Mesenchymal stem cell (in vitro differentiated cells and primary cell): ENCODE results near the gene RNF144A.
A peak's percentile ranks its signal among the peaks of the same experiment; 100 is the strongest.

ENCODE experiments used
- DNase-seq: peaks from one replicate; pipeline ENCODE4 v3.0.0-alpha.2; 2013
- H2AFZ ChIP-seq: one replicate; pipeline ENCODE4 v1.6.1; 2013; ENCODE audit warnings: low read depth, mild to moderate bottlenecking, control low read depth, inconsistent platforms, low read length, moderate library complexity
- H2AK5ac ChIP-seq: 2 replicates; pipeline ENCODE4 v1.6.1; 2013; ENCODE audit warnings: low read length, moderate library complexity, mild to moderate bottlenecking, inconsistent platforms; ENCODE audit not compliant: severe bottlenecking
- H2BK120ac ChIP-seq: one replicate; pipeline ENCODE4 v1.6.1; 2013; ENCODE audit warnings: low read depth, mild to moderate bottlenecking, inconsistent platforms, low read length, moderate library complexity
- H2BK12ac ChIP-seq, 2 experiments: one replicate each; pipeline ENCODE4 v1.6.1; 2013; ENCODE audit warnings: inconsistent platforms in 2 of 2, low read length in 2 of 2, mild to moderate bottlenecking in 2 of 2, moderate library complexity in 2 of 2, control low read depth in 1 of 2
- H2BK15ac ChIP-seq: one replicate; pipeline ENCODE4 v1.6.1; 2013; ENCODE audit warnings: mild to moderate bottlenecking, low read depth, inconsistent platforms; ENCODE audit not compliant: poor library complexity, severe bottlenecking
- H2BK5ac ChIP-seq: 2 replicates; pipeline ENCODE4 v1.6.1; 2013; ENCODE audit warnings: low read depth, mild to moderate bottlenecking, low read length, control low read depth, inconsistent platforms; ENCODE audit not compliant: poor library complexity, severe bottlenecking
- H3K14ac ChIP-seq, 2 experiments: one replicate each; pipeline ENCODE4 v1.6.1; 2013; ENCODE audit warnings: inconsistent platforms in 2 of 2, low read length in 2 of 2, control low read depth in 1 of 2, mild to moderate bottlenecking in 1 of 2, moderate library complexity in 1 of 2
- H3K18ac ChIP-seq, 2 experiments: one replicate each; pipeline ENCODE4 v1.6.1; 2013; ENCODE audit warnings: inconsistent platforms in 2 of 2, low read length in 2 of 2, control low read depth in 1 of 2, low read depth in 1 of 2, mild to moderate bottlenecking in 1 of 2
- H3K23ac ChIP-seq, 2 experiments: one replicate each; pipeline ENCODE4 v1.6.1; 2013; ENCODE audit warnings: inconsistent platforms in 2 of 2, low read length in 2 of 2, mild to moderate bottlenecking in 2 of 2, moderate library complexity in 2 of 2, control low read depth in 1 of 2
- H3K27ac ChIP-seq: 2 replicates; pipeline ENCODE4 v1.5.1; 2013; ENCODE audit warnings: mild to moderate bottlenecking, moderate library complexity, low read length, control low read depth, inconsistent platforms; ENCODE audit not compliant: poor library complexity, severe bottlenecking
- H3K27me3 ChIP-seq, 2 experiments: 2 replicates each; pipeline versions ENCODE4 v1.6.1 to v1.7.0; 2013; ENCODE audit warnings: low read length in 2 of 2, mild to moderate bottlenecking in 2 of 2, moderate library complexity in 2 of 2, control low read depth in 1 of 2, inconsistent platforms in 1 of 2; ENCODE audit not compliant: control insufficient read depth in 1 of 2, insufficient read depth in 1 of 2
- H3K36me3 ChIP-seq, 2 experiments: 2 replicates each; pipeline versions ENCODE4 v1.6.1 to v1.7.0; 2013; ENCODE audit warnings: low read length in 2 of 2, control low read depth in 1 of 2, inconsistent platforms in 1 of 2, low read depth in 1 of 2, mild to moderate bottlenecking in 1 of 2; ENCODE audit not compliant: insufficient read depth in 2 of 2, control insufficient read depth in 1 of 2
- H3K4ac ChIP-seq, 2 experiments: one replicate each; pipeline ENCODE4 v1.6.1; 2013; ENCODE audit warnings: inconsistent platforms in 2 of 2, low read length in 2 of 2, mild to moderate bottlenecking in 2 of 2, moderate library complexity in 2 of 2, control low read depth in 1 of 2, low read depth in 1 of 2
- H3K4me1 ChIP-seq: 2 replicates; pipeline ENCODE4 v1.6.1; 2013; ENCODE audit warnings: low read depth, low read length, control low read depth; ENCODE audit not compliant: control insufficient read depth, insufficient read depth
- H3K4me2 ChIP-seq: 2 replicates; pipeline ENCODE4 v1.6.1; 2013; ENCODE audit warnings: low read length, mild to moderate bottlenecking, inconsistent platforms; ENCODE audit not compliant: poor library complexity, severe bottlenecking
- H3K4me3 ChIP-seq, 2 experiments: 2 replicates each; pipeline versions ENCODE4 v1.5.1 to v1.7.0; 2013; ENCODE audit warnings: low read length in 2 of 2, mild to moderate bottlenecking in 2 of 2, control low read depth in 1 of 2, low read depth in 1 of 2; ENCODE audit not compliant: insufficient read depth in 1 of 2
- H3K79me1 ChIP-seq: replicated peaks from 2 replicates; pipeline ENCODE4 v1.6.1; 2013; ENCODE audit warnings: mild to moderate bottlenecking, control low read depth, low read length, inconsistent platforms; ENCODE audit not compliant: poor library complexity, severe bottlenecking
- H3K9ac ChIP-seq: 2 replicates; pipeline ENCODE4 v1.7.0; 2013; ENCODE audit warnings: mild to moderate bottlenecking, low read length, moderate library complexity
- H3K9me3 ChIP-seq: 2 replicates; pipeline ENCODE4 v1.7.0; 2013; ENCODE audit warnings: mild to moderate bottlenecking, low read length; ENCODE audit not compliant: control insufficient read depth
- H4K8ac ChIP-seq: one replicate; pipeline ENCODE4 v1.6.1; 2013; ENCODE audit warnings: inconsistent platforms, mild to moderate bottlenecking, low read length, moderate library complexity
- H4K91ac ChIP-seq: one replicate; pipeline ENCODE4 v1.6.1; 2013; ENCODE audit warnings: mild to moderate bottlenecking, low read length, inconsistent platforms
- WGBS: methylation state at CpG from one replicate; pipeline ENCODE4 v1.1.7; 2013; ENCODE audit warnings: mixed read lengths; 5-methylcytosine and 5-hydroxymethylcytosine counted together

Gene RNF144A

DNA sequence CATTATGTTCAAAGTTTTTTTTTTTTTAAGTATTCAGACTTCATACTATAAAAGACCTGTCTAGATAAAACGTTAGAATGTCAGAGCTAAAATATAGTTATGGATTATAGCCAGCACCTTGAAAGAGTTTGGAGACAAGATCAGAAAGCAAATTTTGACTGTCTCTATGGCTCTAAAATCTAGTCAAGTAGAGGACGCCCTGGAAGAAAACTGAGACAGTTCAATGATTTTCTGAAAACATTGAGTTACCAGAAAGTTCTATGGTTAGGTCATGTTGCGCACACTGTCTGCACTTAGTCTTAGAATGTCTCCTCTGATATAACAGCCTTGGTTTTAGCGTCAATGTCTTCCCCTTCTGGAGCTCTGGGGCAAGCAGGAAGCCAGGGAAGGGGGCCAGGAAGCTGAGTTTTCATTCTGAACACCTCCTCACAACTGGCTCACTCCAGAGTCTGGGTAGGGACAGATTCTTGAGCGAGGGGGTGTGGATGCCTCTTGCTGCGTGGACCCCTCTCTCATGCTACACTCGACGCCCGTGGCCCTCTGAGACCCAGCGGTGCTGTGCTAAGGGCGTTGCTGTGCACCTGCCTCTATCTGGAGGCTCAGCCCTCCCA is 99.5 kb downstream of the RNF144A start:
- no peak overlapping the region for H4K8ac ChIP-seq
- H4K91ac ChIP-seq: no peak overlapping the region
- H2AFZ ChIP-seq: no peak overlapping the region
- H3K36me3 ChIP-seq: peaks cover 0 to 18% of the 10 kb centered on the region in 2 experiments
- no peak overlapping the region for H3K4me2 ChIP-seq
- 95% methylated on average over 11 of the region's 11 CpGs for WGBS
- H2BK5ac ChIP-seq: no peak overlapping the region
- no peak overlapping the region for H3K9ac ChIP-seq
- no peak overlapping the region for H3K23ac ChIP-seq
- no peak overlapping the region for H3K27ac ChIP-seq
- no peak overlapping the region for H2BK120ac ChIP-seq
- peaks cover 7% of the 10 kb centered on the region for H3K4me1 ChIP-seq
- H3K18ac ChIP-seq: no peak overlapping the region
- no peak for DNase-seq
- no peaks in the 10 kb centered on the region for H3K27me3 ChIP-seq
- no peaks in the 10 kb centered on the region for H3K79me1 ChIP-seq
- no peak overlapping the region for H2BK15ac ChIP-seq
- no peak overlapping the region for H3K14ac ChIP-seq
- H2AK5ac ChIP-seq: no peak overlapping the region
- H3K9me3 ChIP-seq: no peaks in the 10 kb centered on the region
- H3K4me3 ChIP-seq: no peak overlapping the region
- H2BK12ac ChIP-seq: no peak overlapping the region
- H3K4ac ChIP-seq: no peak overlapping the region

DNA sequence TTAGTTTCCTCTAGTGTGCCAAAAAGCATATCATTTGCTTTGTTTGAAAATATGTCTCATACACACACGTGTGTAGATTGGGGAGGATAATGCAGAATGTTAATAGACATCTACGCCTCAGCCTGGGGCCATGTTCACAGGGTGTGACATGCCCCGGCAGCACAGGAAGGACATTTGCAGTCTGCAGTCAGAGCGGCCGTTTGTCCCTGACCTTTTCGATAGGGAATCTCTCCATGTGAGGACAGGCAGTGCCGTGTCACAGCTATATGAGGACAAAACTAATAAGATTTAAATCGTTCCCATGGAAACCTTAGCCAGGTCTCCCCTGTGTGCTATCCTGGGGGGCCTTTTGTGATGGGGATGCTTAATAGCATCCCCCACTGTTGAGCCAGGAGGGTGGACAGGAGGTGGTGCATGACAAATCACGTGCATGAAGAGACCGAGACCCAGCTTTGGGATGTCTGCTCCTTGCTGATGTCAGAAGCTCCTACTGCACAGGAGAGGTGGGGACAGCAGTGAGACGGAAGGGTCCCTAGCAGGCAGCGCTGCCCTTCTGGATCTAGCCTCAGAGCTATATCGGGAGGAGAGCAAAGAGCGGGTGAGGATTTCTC is 100.6 kb downstream of the RNF144A start:
- H3K27me3 ChIP-seq: no peaks in the 10 kb centered on the region
- H2BK15ac ChIP-seq: no peak overlapping the region
- no peak overlapping the region for H3K4me2 ChIP-seq
- no peak overlapping the region for H2AFZ ChIP-seq
- H3K18ac ChIP-seq: no peak overlapping the region
- 92% methylated on average over 14 of the region's 14 CpGs for WGBS
- H2BK12ac ChIP-seq: no peak overlapping the region
- no peaks in the 10 kb centered on the region for H3K79me1 ChIP-seq
- no peak overlapping the region for H2BK120ac ChIP-seq
- no peak overlapping the region for H3K14ac ChIP-seq
- H4K8ac ChIP-seq: no peak overlapping the region
- H4K91ac ChIP-seq: no peak overlapping the region
- H2BK5ac ChIP-seq: no peak overlapping the region
- H2AK5ac ChIP-seq: no peak overlapping the region
- no peak overlapping the region for H3K23ac ChIP-seq
- H3K4me1 ChIP-seq: peaks cover 7% of the 10 kb centered on the region
- no peak overlapping the region for H3K27ac ChIP-seq
- peaks cover 0 to 18% of the 10 kb centered on the region in 2 experiments for H3K36me3 ChIP-seq
- H3K4me3 ChIP-seq: no peak overlapping the region
- no peak for DNase-seq
- no peak overlapping the region for H3K9ac ChIP-seq
- no peaks in the 10 kb centered on the region for H3K9me3 ChIP-seq
- no peak overlapping the region for H3K4ac ChIP-seq

DNA sequence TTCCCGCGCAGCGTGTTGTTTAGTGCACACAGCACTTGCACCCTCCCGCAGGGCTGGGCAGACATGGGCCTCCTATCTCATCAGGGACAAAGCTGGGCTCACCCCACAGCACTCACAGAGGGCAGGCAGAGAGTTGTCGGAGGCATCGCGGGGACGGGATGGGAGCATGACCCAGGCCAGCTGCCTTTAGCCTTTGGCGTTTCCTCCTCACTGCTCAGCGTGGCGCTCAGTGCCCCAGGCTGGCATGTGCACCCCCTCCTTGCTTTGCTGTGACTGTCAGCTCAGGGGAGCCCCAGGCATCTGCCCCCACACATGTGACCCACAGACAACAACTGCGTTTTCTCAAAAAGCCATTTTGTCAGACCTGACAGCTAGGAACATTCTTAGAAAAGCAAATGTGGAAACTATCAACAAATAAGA is 101.1 kb downstream of the RNF144A start:
- Histone ChIP-seq H4K8ac (no peak overlapping the region), H3K9me3 (no peaks in the 10 kb centered on the region), H3K79me1 (no peaks in the 10 kb centered on the region), H3K23ac (no peak overlapping the region), H2AK5ac (no peak overlapping the region), H3K4me2 (no peak overlapping the region), H3K27me3 (no peaks in the 10 kb centered on the region), H2BK15ac (no peak overlapping the region), H3K9ac (no peak overlapping the region), H3K18ac (no peak overlapping the region), H2AFZ (no peak overlapping the region), H3K4me1 (peaks cover 7% of the 10 kb centered on the region), H2BK12ac (no peak overlapping the region), H3K14ac (no peak overlapping the region), H2BK5ac (no peak overlapping the region), H3K4me3 (no peak overlapping the region), H2BK120ac (no peak overlapping the region), H3K36me3 (peaks cover 0 to 18% of the 10 kb centered on the region in 2 experiments), H3K27ac (no peak overlapping the region), H4K91ac (peak overlapping the region; percentile 66), H3K4ac (no peak overlapping the region)
- DNase-seq: no peak
- WGBS: 94% methylated on average over 11 of the region's 12 CpGs

DNA sequence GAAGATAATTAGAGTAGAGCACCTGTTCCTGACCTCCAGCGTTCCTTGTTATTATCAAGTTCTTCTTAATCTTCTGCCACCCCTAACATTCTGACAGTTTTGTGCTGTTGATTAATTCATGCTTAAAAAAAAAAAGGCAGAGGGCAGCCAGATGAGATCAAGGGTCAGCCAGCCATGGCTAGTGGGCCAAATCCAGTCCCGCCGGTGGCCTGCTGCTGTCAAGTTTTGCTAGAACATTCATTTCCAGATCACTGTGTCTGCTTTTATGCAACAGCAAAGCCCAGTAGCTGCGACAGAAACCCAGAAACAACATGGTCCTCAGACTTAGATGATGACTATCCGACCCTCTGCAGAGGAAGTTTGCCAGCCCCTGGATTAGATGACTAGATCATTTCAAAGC is 101.6 kb downstream of the RNF144A start:
- Histone ChIP-seq H2BK12ac (no peak overlapping the region), H3K4me3 (no peak overlapping the region), H3K27me3 (no peaks in the 10 kb centered on the region), H3K4me1 (peaks cover 9% of the 10 kb centered on the region), H3K4me2 (no peak overlapping the region), H3K23ac (no peak overlapping the region), H2BK120ac (no peak overlapping the region), H4K91ac (no peak overlapping the region), H2BK5ac (no peak overlapping the region), H3K79me1 (no peaks in the 10 kb centered on the region), H3K18ac (no peak overlapping the region), H4K8ac (no peak overlapping the region), H3K9me3 (no peaks in the 10 kb centered on the region), H3K4ac (no peak overlapping the region), H2AFZ (no peak overlapping the region), H3K27ac (no peak overlapping the region), H3K9ac (no peak overlapping the region), H3K14ac (no peak overlapping the region), H2BK15ac (no peak overlapping the region), H2AK5ac (no peak overlapping the region), H3K36me3 (peaks cover 0 to 18% of the 10 kb centered on the region in 2 experiments)
- WGBS: 90% methylated on average over 4 of the region's 5 CpGs
- no peak for DNase-seq
